Endothelial cell of umbilical vein (primary cell): ENCODE results near the gene MYO5B. TPM values are rescaled to one million over a fixed set of nuclear protein-coding genes. Genes with fewer than 3 reads are reported as not detected.

Experiments
- BruUV-seq: library from RNA; stranded (reverse); fragments of 400-500 nt; replicated peaks from 2 replicates; lab custom pipeline; 2021; lab: Mats Ljungman, UMichigan
- CTCF ChIA-PET: fragments of 300-600, 350-600 bp; sonication (Branson Sonifier 250); formaldehyde crosslinking; loops from one replicate; lab custom pipeline; 2021; ENCODE audit warnings: antibody characterized with exemption, inconsistent platforms; lab: Charles Lee
- POLR2A ChIA-PET: fragments of 300-600, 350-600 bp; sonication (Branson Sonifier 250); formaldehyde crosslinking; loops from one replicate; lab custom pipeline; 2021; ENCODE audit warnings: antibody characterized with exemption, inconsistent platforms; lab: Charles Lee
- DNase-seq: peaks from one replicate; pipeline ENCODE4 v3.0.0-alpha.2; 2011; ENCODE audit warnings: low read depth, low spot score
- FAIRE-seq: peaks from 2 replicates; lab custom pipeline; 2011; peaks lifted over from hg19 to GRCh38; lab: Jason Lieb, UNC
- H2AFZ ChIP-seq: 2 replicates; pipeline ENCODE4 v1.6.0; 2012; ENCODE audit warnings: low read depth, low read length, control low read depth, inconsistent platforms
- H3K27ac ChIP-seq: 2 replicates; pipeline ENCODE4 v1.5.1; 2011; ENCODE audit warnings: low read depth, mild to moderate bottlenecking, control low read depth, low read length, moderate library complexity; ENCODE audit not compliant: insufficient read depth
- H3K27me3 ChIP-seq, 2 experiments: 2 replicates each; pipeline versions ENCODE4 v1.6.0 to v1.6.1; 2011; ENCODE audit warnings: low read length in 2 of 2, mixed read lengths in 1 of 2; ENCODE audit not compliant: control insufficient read depth in 2 of 2, insufficient read depth in 2 of 2
- H3K36me3 ChIP-seq, 2 experiments: 2 replicates in 1 of 2; 3 replicates in 1 of 2; pipeline ENCODE4 v1.5.1; 2011; ENCODE audit warnings: low read length in 2 of 2, mild to moderate bottlenecking in 1 of 2, moderate library complexity in 1 of 2; ENCODE audit not compliant: control insufficient read depth in 2 of 2, insufficient read depth in 2 of 2; ENCODE audit errors: extremely low read depth in 1 of 2
- H3K4me1 ChIP-seq: 3 replicates; pipeline ENCODE4 v1.5.1; 2011; ENCODE audit warnings: mild to moderate bottlenecking, low read length; ENCODE audit not compliant: control insufficient read depth, insufficient read depth; ENCODE audit errors: extremely low read depth
- H3K4me2 ChIP-seq: 2 replicates; pipeline ENCODE4 v1.6.1; 2011; ENCODE audit warnings: low read length, control low read depth, mixed read lengths; ENCODE audit not compliant: insufficient read depth
- H3K4me3 ChIP-seq, 3 experiments: fragments of 200-600 bp in 1 of 3; sonication (generic), shearing (Covaris generic) in 1 of 3; replicated peaks in 1 of 3; 2 replicates each; pipeline ENCODE4 v1.5.1; 2011 to 2016; ENCODE audit warnings: control low read depth in 3 of 3, low read length in 3 of 3, mild to moderate bottlenecking in 2 of 3, inconsistent platforms in 1 of 3, low read depth in 1 of 3, moderate library complexity in 1 of 3; ENCODE audit not compliant: insufficient read depth in 1 of 3
- H3K79me2 ChIP-seq: 2 replicates; pipeline ENCODE4 v1.6.0; 2012; ENCODE audit warnings: low read length, inconsistent platforms; ENCODE audit not compliant: control insufficient read depth, insufficient read depth
- H3K9ac ChIP-seq: replicated peaks from 2 replicates; pipeline ENCODE3; 2011; ENCODE audit warnings: low read length, control low read depth; ENCODE audit not compliant: insufficient read depth; ENCODE audit errors: extremely low read depth
- H3K9me1 ChIP-seq: replicated peaks from 3 replicates; pipeline ENCODE4 v1.6.0; 2011; ENCODE audit warnings: mild to moderate bottlenecking, low read length; ENCODE audit not compliant: control insufficient read depth, insufficient read depth; ENCODE audit errors: extremely low read depth
- H3K9me3 ChIP-seq: replicated peaks from 2 replicates; pipeline ENCODE4 v1.5.1; 2012; ENCODE audit warnings: low read length, inconsistent platforms; ENCODE audit not compliant: control insufficient read depth, insufficient read depth
- H4K20me1 ChIP-seq: replicated peaks from 2 replicates; pipeline ENCODE3; 2011; ENCODE audit warnings: mild to moderate bottlenecking, low read length; ENCODE audit not compliant: control insufficient read depth, insufficient read depth; ENCODE audit errors: extremely low read depth
- EZH2 ChIP-seq: IDR thresholded peaks from 2 replicates; pipeline ENCODE4 v1.6.1; 2012; ENCODE audit warnings: borderline replicate concordance, low read depth, mild to moderate bottlenecking, moderate library complexity, low read length, inconsistent platforms; ENCODE audit not compliant: severe bottlenecking
- FOS ChIP-seq: IDR thresholded peaks from 2 replicates; pipeline ENCODE4 v1.6.1; 2011; ENCODE audit warnings: mild to moderate bottlenecking, low read length, moderate library complexity, borderline replicate concordance; ENCODE audit not compliant: insufficient read depth
- GATA2 ChIP-seq: IDR thresholded peaks from 2 replicates; pipeline ENCODE4 v1.7.0; 2011; ENCODE audit warnings: low read depth, mild to moderate bottlenecking, moderate library complexity, mixed read lengths, low read length; ENCODE audit not compliant: insufficient read length, insufficient read depth
- JUN ChIP-seq: IDR thresholded peaks from 2 replicates; pipeline ENCODE4 v1.6.1; 2011; ENCODE audit warnings: borderline replicate concordance, low read depth; ENCODE audit not compliant: insufficient read length, insufficient read depth
- MYC ChIP-seq: IDR thresholded peaks from one replicate; pipeline ENCODE4 v1.6.1; 2011; ENCODE audit warnings: mild to moderate bottlenecking, low read depth, low read length
- POLR2A ChIP-seq: IDR thresholded peaks from 2 replicates; pipeline ENCODE4 v1.6.1; 2012; ENCODE audit warnings: low read depth, mild to moderate bottlenecking, control low read depth, low read length
- POLR2AphosphoS5 ChIP-seq: IDR thresholded peaks from 2 replicates; pipeline ENCODE4 v1.6.1; 2012; ENCODE audit warnings: low read depth, mild to moderate bottlenecking, control low read depth, low read length, moderate library complexity; ENCODE audit not compliant: insufficient read depth
- dilution Hi-C: fragments of 300-500 bp; cut with MboI; formaldehyde crosslinking; loops from one replicate; pipeline ENCODE4 v1.15.0; 2019; ENCODE audit warnings: low sequenced_read_pairs; ENCODE audit not compliant: extremely low pct_ligation_motif_present
- intact Hi-C: fragments of 100-400 bp; cut with micrococcal nuclease; formaldehyde crosslinking; loops from one replicate; pipeline ENCODE4 v1.10.0; 2022
- polyA plus RNA-seq, 4 experiments: library from polyadenylated mRNA; depleted of rRNA in 3 of 4; stranded (reverse) in 3 of 4; unstranded in 1 of 4; fragments of >200 nt; gene quantifications; 2 replicates each; pipeline versions ENCODE4 v1.2.1 to v1.2.3, GENCODE V29; 2011 to 2012; ENCODE audit warnings: missing spikeins in 1 of 4
- total RNA-seq: library from RNA; stranded (reverse); gene quantifications from 2 replicates; pipeline ENCODE4 v1.2.3, GENCODE V29; 2021
- TF ChIP-seq, protein P1 (sequence below): IDR thresholded peaks from 2 replicates; pipeline ENCODE4 v1.6.1; 2011; ENCODE audit not compliant: insufficient read depth, insufficient read length
- TF ChIP-seq, protein P2 (sequence below), 2 donors: IDR thresholded peaks; 1 replicate in 1 of 2; 2 replicates in 1 of 2; pipeline ENCODE4 v1.5.1; 2011; ENCODE audit warnings: low read length in 2 of 2, mild to moderate bottlenecking in 2 of 2, moderate library complexity in 2 of 2, control low read depth in 1 of 2, inconsistent platforms in 1 of 2, low read depth in 1 of 2; ENCODE audit not compliant: insufficient read depth in 1 of 2; ENCODE audit errors: extremely low read depth in 1 of 2

MYO5B gene
- total and polyA plus RNA-seq, 2 donors (not counting 3 experiments of a cell fraction or from before 2014, with no cell fraction given), result 0.54 to 1.1 TPM

DNA sequence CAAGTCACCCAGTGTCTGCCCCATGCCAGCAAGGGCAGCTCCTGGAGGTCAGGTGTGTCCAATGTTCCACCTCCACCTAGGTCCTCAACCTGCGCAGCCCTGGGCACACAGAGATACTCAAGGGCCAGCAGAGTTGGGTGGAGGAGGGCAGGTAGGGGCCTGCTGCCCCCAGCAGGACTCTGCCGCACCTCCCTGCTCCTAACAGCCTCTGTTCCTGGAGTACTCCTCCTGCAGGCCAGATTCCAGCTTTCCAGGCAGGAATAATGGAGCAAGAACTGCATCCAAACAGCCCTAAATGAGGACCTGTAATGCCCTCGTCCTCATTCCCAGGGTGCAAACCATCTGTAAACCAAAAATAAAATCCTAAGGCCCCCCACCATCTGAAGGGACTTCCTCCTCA, 337.2 kb downstream of the MYO5B start:
- Histone ChIP-seq H3K4me1 (peaks cover 5% of the 10 kb centered on the region), H2AFZ (no peak overlapping the region), H3K4me3 (no peak overlapping the region), H3K4me2 (no peak overlapping the region), H3K9ac (no peak overlapping the region), H3K79me2 (no peaks in the 10 kb centered on the region), H3K27ac (no peak overlapping the region), H3K27me3 (no peaks in the 10 kb centered on the region), H3K9me3 (no peaks in the 10 kb centered on the region), H4K20me1 (no peaks in the 10 kb centered on the region), H3K36me3 (no peaks in the 10 kb centered on the region), H3K9me1 (no peaks in the 10 kb centered on the region)
- no TSS peak for BruUV-seq
- no peak for DNase-seq
- TF ChIP-seq POLR2AphosphoS5 (no peak), EZH2 (no peak), JUN (no peak), POLR2A (no peak), FOS (no peak), MYC (no peak), GATA2 (no peak)
- TF ChIP-seq, protein P1, sequence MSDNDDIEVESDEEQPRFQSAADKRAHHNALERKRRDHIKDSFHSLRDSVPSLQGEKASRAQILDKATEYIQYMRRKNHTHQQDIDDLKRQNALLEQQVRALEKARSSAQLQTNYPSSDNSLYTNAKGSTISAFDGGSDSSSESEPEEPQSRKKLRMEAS, result no peak
- TF ChIP-seq, protein P2, sequence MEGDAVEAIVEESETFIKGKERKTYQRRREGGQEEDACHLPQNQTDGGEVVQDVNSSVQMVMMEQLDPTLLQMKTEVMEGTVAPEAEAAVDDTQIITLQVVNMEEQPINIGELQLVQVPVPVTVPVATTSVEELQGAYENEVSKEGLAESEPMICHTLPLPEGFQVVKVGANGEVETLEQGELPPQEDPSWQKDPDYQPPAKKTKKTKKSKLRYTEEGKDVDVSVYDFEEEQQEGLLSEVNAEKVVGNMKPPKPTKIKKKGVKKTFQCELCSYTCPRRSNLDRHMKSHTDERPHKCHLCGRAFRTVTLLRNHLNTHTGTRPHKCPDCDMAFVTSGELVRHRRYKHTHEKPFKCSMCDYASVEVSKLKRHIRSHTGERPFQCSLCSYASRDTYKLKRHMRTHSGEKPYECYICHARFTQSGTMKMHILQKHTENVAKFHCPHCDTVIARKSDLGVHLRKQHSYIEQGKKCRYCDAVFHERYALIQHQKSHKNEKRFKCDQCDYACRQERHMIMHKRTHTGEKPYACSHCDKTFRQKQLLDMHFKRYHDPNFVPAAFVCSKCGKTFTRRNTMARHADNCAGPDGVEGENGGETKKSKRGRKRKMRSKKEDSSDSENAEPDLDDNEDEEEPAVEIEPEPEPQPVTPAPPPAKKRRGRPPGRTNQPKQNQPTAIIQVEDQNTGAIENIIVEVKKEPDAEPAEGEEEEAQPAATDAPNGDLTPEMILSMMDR (IDR thresholded peaks at IDR 0.05; ENCODE audit: extremely low read depth in 1 of 2, insufficient read depth in 1 of 2, low read depth in 1 of 2, low read length in 2 of 2), result no peak
- intact Hi-C loops (loop anchor here (1.0 to 5.0 kb wide), 10 partner anchors 43 to 610 kb away; partner anchors contain the start of gene DYM), dilution Hi-C loops (loop anchor here (25.0 kb wide), 1 partner anchor 345 kb away; no protein-coding TSS in a partner anchor)
- FAIRE-seq, result no peak
- POLR2A ChIA-PET, result interaction anchor here (1.4 to 1.9 kb wide), 2 partner anchors 11 to 44 kb away, joined by 3 to 4 read pairs; no protein-coding TSS in a partner anchor
- CTCF ChIA-PET, result interaction anchor here (0.9 to 10.5 kb wide), 31 partner anchors 8 to 619 kb away, joined by 3 to 452 read pairs (median 8); partner anchors contain the start of genes ACAA2 and LIPG
